ENCODE measurements around the gene NSD1. TPM values are rescaled to one million over a fixed set of nuclear protein-coding genes. Genes with fewer than 3 reads are reported as not detected.
"Not testable (repeated sequence)": the region's sequence is repeated elsewhere in the genome, so short reads cannot be mapped to it uniquely, and the experiment has no call there.

Gene NSD1
- total RNA-seq, 3 donors from 2014 or later = 37.7 to 52.2 (median 38.6) TPM

DNA sequence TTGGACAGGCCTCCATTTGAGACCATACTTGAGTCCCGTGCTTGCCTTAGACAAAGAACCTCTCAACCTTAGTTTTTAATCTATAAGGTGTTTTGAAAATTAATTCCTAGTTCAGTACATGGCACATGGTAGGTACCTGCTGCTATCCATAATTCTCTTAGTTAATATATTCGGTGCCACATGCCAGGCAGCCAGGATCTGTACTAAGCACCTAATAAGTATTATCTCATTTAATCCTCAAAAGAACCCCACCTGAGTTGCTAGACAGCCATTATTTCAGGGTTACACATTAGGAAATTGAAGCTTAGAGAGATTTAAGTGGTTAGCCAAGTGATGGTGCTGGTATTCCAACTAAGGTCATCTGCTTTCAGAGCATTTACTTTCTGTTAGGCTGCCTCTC lies 29.9 kb downstream of the NSD1 start:
- intact Hi-C loops (cut with DNase I; ENCODE audit: low total_unique reads) = no loop called here
- no peak for TF ChIP-seq POLR2A (IDR thresholded peaks at IDR 0.05)
- TF ChIP-seq, protein P1, sequence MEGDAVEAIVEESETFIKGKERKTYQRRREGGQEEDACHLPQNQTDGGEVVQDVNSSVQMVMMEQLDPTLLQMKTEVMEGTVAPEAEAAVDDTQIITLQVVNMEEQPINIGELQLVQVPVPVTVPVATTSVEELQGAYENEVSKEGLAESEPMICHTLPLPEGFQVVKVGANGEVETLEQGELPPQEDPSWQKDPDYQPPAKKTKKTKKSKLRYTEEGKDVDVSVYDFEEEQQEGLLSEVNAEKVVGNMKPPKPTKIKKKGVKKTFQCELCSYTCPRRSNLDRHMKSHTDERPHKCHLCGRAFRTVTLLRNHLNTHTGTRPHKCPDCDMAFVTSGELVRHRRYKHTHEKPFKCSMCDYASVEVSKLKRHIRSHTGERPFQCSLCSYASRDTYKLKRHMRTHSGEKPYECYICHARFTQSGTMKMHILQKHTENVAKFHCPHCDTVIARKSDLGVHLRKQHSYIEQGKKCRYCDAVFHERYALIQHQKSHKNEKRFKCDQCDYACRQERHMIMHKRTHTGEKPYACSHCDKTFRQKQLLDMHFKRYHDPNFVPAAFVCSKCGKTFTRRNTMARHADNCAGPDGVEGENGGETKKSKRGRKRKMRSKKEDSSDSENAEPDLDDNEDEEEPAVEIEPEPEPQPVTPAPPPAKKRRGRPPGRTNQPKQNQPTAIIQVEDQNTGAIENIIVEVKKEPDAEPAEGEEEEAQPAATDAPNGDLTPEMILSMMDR (IDR thresholded peaks at IDR 0.05) = no peak
- no peak for TF ChIP-seq POLR2AphosphoS5 (IDR thresholded peaks at IDR 0.05)
- no peaks in the 10 kb centered on the region for H3K4me1 ChIP-seq

DNA sequence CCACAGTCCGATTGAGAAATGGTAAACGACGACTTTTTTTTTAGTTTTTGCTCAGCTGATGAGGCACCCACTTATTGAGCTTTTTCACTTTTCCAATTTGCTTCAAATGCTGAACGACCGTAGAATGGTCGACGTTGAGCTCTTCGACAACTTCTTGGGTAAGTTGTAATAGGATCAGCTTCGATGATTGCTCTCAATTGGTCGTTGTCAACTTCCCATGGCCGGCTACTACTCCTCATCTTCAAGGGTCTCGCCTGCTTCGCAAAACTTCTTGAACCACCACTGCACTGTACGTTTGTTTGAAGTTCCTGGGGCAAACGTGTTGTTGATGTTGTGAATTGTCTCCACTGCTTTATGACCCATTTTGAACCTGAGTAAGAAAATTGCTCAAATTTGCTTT lies 35.7 kb downstream of the NSD1 start:
- no peaks in the 10 kb centered on the region for H3K9me3 ChIP-seq
- intact Hi-C loops (cut with DNase I; ENCODE audit: low total_unique reads) = no loop called here
- TF ChIP-seq POLR2A (IDR thresholded peaks at IDR 0.05) (no peak), POLR2AphosphoS5 (IDR thresholded peaks at IDR 0.05) (no peak)
- TF ChIP-seq, protein P1 (IDR thresholded peaks at IDR 0.05) = no peak
- H3K36me3 ChIP-seq = no peaks in the 10 kb centered on the region
- DNase-seq (ENCODE audit: low spot score in 2 of 2) = no peak
- H3K27ac ChIP-seq = no peak overlapping the region
- no peak overlapping the region for H3K4me3 ChIP-seq
- H3K27me3 ChIP-seq = no peaks in the 10 kb centered on the region
- H3K4me1 ChIP-seq = no peaks in the 10 kb centered on the region

More for the DNA sequence above, 29.9 kb downstream of the NSD1 start:
- no peak for DNase-seq (ENCODE audit: low spot score in 2 of 2)
- Histone ChIP-seq H3K36me3 (no peaks in the 10 kb centered on the region), H3K4me3 (no peak overlapping the region), H3K9me3 (no peaks in the 10 kb centered on the region), H3K27ac (no peak overlapping the region), H3K27me3 (no peaks in the 10 kb centered on the region)

GRCh38 chr5:177171961-177172360 lies 38.4 kb downstream of the NSD1 start:
- H3K4me3 ChIP-seq = no peak overlapping the region
- no peak overlapping the region for H3K27ac ChIP-seq
- no peaks in the 10 kb centered on the region for H3K4me1 ChIP-seq
- no peaks in the 10 kb centered on the region for H3K36me3 ChIP-seq
- H3K9me3 ChIP-seq = no peaks in the 10 kb centered on the region
- TF ChIP-seq, protein P1 (IDR thresholded peaks at IDR 0.05) = no peak
- TF ChIP-seq POLR2A (IDR thresholded peaks at IDR 0.05) (no peak), POLR2AphosphoS5 (IDR thresholded peaks at IDR 0.05) (no peak)
- intact Hi-C loops (cut with DNase I; ENCODE audit: low total_unique reads) = no loop called here
- no peaks in the 10 kb centered on the region for H3K27me3 ChIP-seq
- no peak for DNase-seq (ENCODE audit: low spot score in 2 of 2)

- Histone ChIP-seq H3K4me3 (no peak overlapping the region), H3K4me1 (no peaks in the 10 kb centered on the region), H3K36me3 (no peaks in the 10 kb centered on the region), H3K9me3 (no peaks in the 10 kb centered on the region), H3K27ac (no peak overlapping the region), H3K27me3 (no peaks in the 10 kb centered on the region)
- intact Hi-C loops (cut with DNase I; ENCODE audit: low total_unique reads) = loop anchor here (5.0 kb wide), 1 partner anchor 253 kb away; no protein-coding TSS in a partner anchor
- TF ChIP-seq POLR2AphosphoS5 (IDR thresholded peaks at IDR 0.05) (no peak), POLR2A (IDR thresholded peaks at IDR 0.05) (no peak)
- TF ChIP-seq, protein P1 (IDR thresholded peaks at IDR 0.05) = no peak
- no peak for DNase-seq (ENCODE audit: low spot score in 2 of 2)
These were observed 41.8 kb downstream of the NSD1 start for GRCh38 chr5:177175336-177175735.

DNA sequence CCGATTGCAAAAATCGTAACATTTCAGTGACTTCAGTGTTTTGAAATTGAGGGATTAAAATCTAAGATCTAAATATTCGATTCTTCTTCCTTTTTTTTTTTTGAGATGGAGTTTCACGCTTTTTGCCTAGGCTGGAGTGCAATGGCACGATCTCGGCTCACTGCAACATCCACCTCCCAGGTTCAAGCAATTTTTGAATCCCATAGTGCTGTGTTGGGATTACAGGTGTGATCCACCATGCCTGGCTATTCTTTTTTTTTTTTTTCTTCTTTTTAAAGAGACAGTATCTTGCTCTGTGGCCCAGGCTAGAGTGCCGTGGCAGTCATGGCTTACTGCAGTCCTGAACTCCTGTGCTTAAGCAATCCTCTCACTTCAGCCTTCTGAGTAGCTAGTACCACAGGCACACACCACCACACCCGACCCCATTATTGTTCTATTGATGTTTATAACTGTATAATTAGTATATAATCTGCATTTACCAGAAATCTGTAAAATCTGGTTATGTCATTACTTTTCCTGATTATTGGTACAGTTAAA lies 42.7 kb downstream of the NSD1 start:
- TF ChIP-seq, protein P1 (IDR thresholded peaks at IDR 0.05) = no peak
- TF ChIP-seq POLR2A (IDR thresholded peaks at IDR 0.05) (no peak), POLR2AphosphoS5 (IDR thresholded peaks at IDR 0.05) (no peak)
- no peak overlapping the region for H3K27ac ChIP-seq
- H3K4me1 ChIP-seq = no peaks in the 10 kb centered on the region
- no peak overlapping the region for H3K4me3 ChIP-seq
- H3K9me3 ChIP-seq = no peaks in the 10 kb centered on the region
- H3K27me3 ChIP-seq = no peaks in the 10 kb centered on the region
- no peak for DNase-seq (ENCODE audit: low spot score in 2 of 2)
- no peaks in the 10 kb centered on the region for H3K36me3 ChIP-seq
- intact Hi-C loops (cut with DNase I; ENCODE audit: low total_unique reads) = loop anchor here (5.0 kb wide), 1 partner anchor 254 kb away; no protein-coding TSS in a partner anchor

GRCh38 chr5:177177847-177178437 lies 44.4 kb downstream of the NSD1 start:
- not testable (repeated sequence) for H3K9me3 ChIP-seq; H3K4me3 ChIP-seq; H3K36me3 ChIP-seq; H3K27me3 ChIP-seq; H3K4me1 ChIP-seq; H3K27ac ChIP-seq; DNase-seq (ENCODE audit: low spot score in 2 of 2)
- intact Hi-C loops (cut with DNase I; ENCODE audit: low total_unique reads) = loop anchor here (5.0 kb wide), 1 partner anchor 256 kb away; no protein-coding TSS in a partner anchor
